Uterus (tissue), 4 donors: ENCODE results near the gene SLC7A6OS. TPM values are rescaled to one million over a fixed set of nuclear protein-coding genes. Genes with fewer than 3 reads are reported as not detected.
A peak's percentile ranks its signal among the peaks of the same experiment; 100 is the strongest.

Experiments
- DNase-seq, 2 donors: peaks; one replicate each; pipeline ENCODE4 v3.0.0-alpha.2; 2019 to 2020
- H3K27ac ChIP-seq, 2 donors: fragments of 200-600 bp; sonication (generic); 1 replicate in 1 of 2; 2 replicates in 1 of 2; pipeline ENCODE4 v1.5.1; 2016 to 2018
- H3K27me3 ChIP-seq, 2 donors: fragments of 200-600 bp; sonication (generic); one replicate each; pipeline ENCODE4 v1.5.1; 2018 to 2019; ENCODE audit warnings: control low read depth in 1 of 2
- H3K36me3 ChIP-seq, 2 donors: fragments of 200-600 bp; sonication (generic); one replicate each; pipeline ENCODE4 v1.5.1; 2019; ENCODE audit warnings: control low read depth in 1 of 2
- H3K4me1 ChIP-seq, 2 donors: fragments of 200-600 bp; sonication (generic); one replicate each; pipeline ENCODE4 v1.5.1; 2018 to 2019; ENCODE audit warnings: control low read depth in 1 of 2
- H3K4me3 ChIP-seq, 2 donors: fragments of 200-600 bp; sonication (generic); 1 replicate in 1 of 2; 2 replicates in 1 of 2; pipeline ENCODE4 v1.5.1; 2018 to 2019; ENCODE audit warnings: mild to moderate bottlenecking in 1 of 2
- H3K9me3 ChIP-seq, 2 donors: fragments of 200-600 bp; sonication (generic); one replicate each; pipeline ENCODE4 v1.5.1; 2019; ENCODE audit warnings: control low read depth in 1 of 2
- CTCF ChIP-seq, 4 experiments: fragments of 200-600 bp in 2 of 4; fragments of 450-650 bp in 2 of 4; sonication (generic) in 2 of 4; IDR thresholded peaks; one replicate each; pipeline ENCODE4 v1.5.1; 2016 to 2019; ENCODE audit warnings: antibody characterized with exemption in 4 of 4, mild to moderate bottlenecking in 2 of 4, moderate library complexity in 1 of 4
- POLR2A ChIP-seq, 2 donors: fragments of 450-650 bp; IDR thresholded peaks; one replicate each; pipeline ENCODE4 v1.6.1; 2016; ENCODE audit warnings: antibody characterized with exemption in 2 of 2, mild to moderate bottlenecking in 1 of 2, moderate library complexity in 1 of 2
- intact Hi-C: fragments of 100-400 bp; cut with DNase I; formaldehyde crosslinking; loops from one replicate; pipeline ENCODE4 v1.15.1; 2023; ENCODE audit warnings: low total_unique reads
- total RNA-seq, 4 donors: library from RNA; depleted of rRNA in 3 of 4; stranded (reverse); fragments of >200 nt in 3 of 4; gene quantifications; one replicate each; pipeline versions ENCODE4 v1.1.0 to v1.2.4, GENCODE V29; 2014 to 2023
- donor health status: DM: yes; HTN: yes; CAD: no.

Gene SLC7A6OS
- total RNA-seq, 4 donors from 2014 or later: 7.6 to 18.9 (median 13.4) TPM

- TF ChIP-seq POLR2A (IDR thresholded peaks at IDR 0.05) (no peak), CTCF (IDR thresholded peaks at IDR 0.05) (no peak)
- no peaks in the 10 kb centered on the region for H3K27me3 ChIP-seq
- H3K27ac ChIP-seq: no peak overlapping the region
- intact Hi-C loops: no loop called here
- no peak overlapping the region for H3K4me3 ChIP-seq
- H3K4me1 ChIP-seq: no peaks in the 10 kb centered on the region
- H3K36me3 ChIP-seq: no peaks in the 10 kb centered on the region
- DNase-seq: peak; percentile 27 to 31
- H3K9me3 ChIP-seq: no peaks in the 10 kb centered on the region
Measured at GRCh38 chr16:68298907-68299561, 11.7 kb downstream of the SLC7A6OS start.

- Histone ChIP-seq H3K27me3 (no peaks in the 10 kb centered on the region), H3K4me3 (no peak overlapping the region), H3K9me3 (no peaks in the 10 kb centered on the region), H3K4me1 (no peaks in the 10 kb centered on the region), H3K27ac (no peak overlapping the region), H3K36me3 (no peaks in the 10 kb centered on the region)
- intact Hi-C loops: no loop called here
- no peak for DNase-seq
- TF ChIP-seq CTCF (IDR thresholded peaks at IDR 0.05) (no peak), POLR2A (IDR thresholded peaks at IDR 0.05) (no peak)
Measured at GRCh38 chr16:68298312-68298711, 12.4 kb downstream of the SLC7A6OS start.

GRCh38 chr16:68297908-68298307, 12.8 kb downstream of the SLC7A6OS start:
- Histone ChIP-seq H3K27ac (no peak overlapping the region), H3K4me1 (no peaks in the 10 kb centered on the region), H3K9me3 (no peaks in the 10 kb centered on the region), H3K27me3 (no peaks in the 10 kb centered on the region), H3K4me3 (no peak overlapping the region), H3K36me3 (no peaks in the 10 kb centered on the region)
- intact Hi-C loops: no loop called here
- DNase-seq: no peak
- no peak for TF ChIP-seq POLR2A (IDR thresholded peaks at IDR 0.05)
- no peak for TF ChIP-seq CTCF (IDR thresholded peaks at IDR 0.05)

- H3K4me3 ChIP-seq: no peak overlapping the region
- DNase-seq: no peak
- H3K27ac ChIP-seq: no peak overlapping the region
- intact Hi-C loops: no loop called here
- H3K36me3 ChIP-seq: no peaks in the 10 kb centered on the region
- no peak for TF ChIP-seq POLR2A (IDR thresholded peaks at IDR 0.05)
- no peak for TF ChIP-seq CTCF (IDR thresholded peaks at IDR 0.05)
- no peaks in the 10 kb centered on the region for H3K4me1 ChIP-seq
- no peaks in the 10 kb centered on the region for H3K9me3 ChIP-seq
- H3K27me3 ChIP-seq: no peaks in the 10 kb centered on the region
Measured at GRCh38 chr16:68296693-68297092, 14.1 kb downstream of the SLC7A6OS start.

GRCh38 chr16:68296291-68296690, 14.5 kb downstream of the SLC7A6OS start:
- no peak for TF ChIP-seq CTCF (IDR thresholded peaks at IDR 0.05)
- no peak for TF ChIP-seq POLR2A (IDR thresholded peaks at IDR 0.05)
- DNase-seq: no peak
- H3K4me3 ChIP-seq: no peak overlapping the region
- H3K9me3 ChIP-seq: no peaks in the 10 kb centered on the region
- H3K36me3 ChIP-seq: no peaks in the 10 kb centered on the region
- H3K27ac ChIP-seq: no peak overlapping the region
- intact Hi-C loops: no loop called here
- no peaks in the 10 kb centered on the region for H3K4me1 ChIP-seq
- H3K27me3 ChIP-seq: no peaks in the 10 kb centered on the region
